NB4 (cell line): ENCODE data around the gene IL11.
A peak's percentile ranks its signal among the peaks of the same experiment; 100 is the strongest.

Experiments
- POLR2A ChIP-seq: IDR thresholded peaks from 2 replicates; pipeline ENCODE4 v1.6.1; 2011; ENCODE audit warnings: mild to moderate bottlenecking; ENCODE audit not compliant: insufficient read length; ENCODE audit errors: extremely low read depth
- TF ChIP-seq, protein P1 (sequence below): IDR thresholded peaks from one replicate; pipeline ENCODE4 v1.5.1; 2012; ENCODE audit warnings: low read depth, low read length

DNA sequence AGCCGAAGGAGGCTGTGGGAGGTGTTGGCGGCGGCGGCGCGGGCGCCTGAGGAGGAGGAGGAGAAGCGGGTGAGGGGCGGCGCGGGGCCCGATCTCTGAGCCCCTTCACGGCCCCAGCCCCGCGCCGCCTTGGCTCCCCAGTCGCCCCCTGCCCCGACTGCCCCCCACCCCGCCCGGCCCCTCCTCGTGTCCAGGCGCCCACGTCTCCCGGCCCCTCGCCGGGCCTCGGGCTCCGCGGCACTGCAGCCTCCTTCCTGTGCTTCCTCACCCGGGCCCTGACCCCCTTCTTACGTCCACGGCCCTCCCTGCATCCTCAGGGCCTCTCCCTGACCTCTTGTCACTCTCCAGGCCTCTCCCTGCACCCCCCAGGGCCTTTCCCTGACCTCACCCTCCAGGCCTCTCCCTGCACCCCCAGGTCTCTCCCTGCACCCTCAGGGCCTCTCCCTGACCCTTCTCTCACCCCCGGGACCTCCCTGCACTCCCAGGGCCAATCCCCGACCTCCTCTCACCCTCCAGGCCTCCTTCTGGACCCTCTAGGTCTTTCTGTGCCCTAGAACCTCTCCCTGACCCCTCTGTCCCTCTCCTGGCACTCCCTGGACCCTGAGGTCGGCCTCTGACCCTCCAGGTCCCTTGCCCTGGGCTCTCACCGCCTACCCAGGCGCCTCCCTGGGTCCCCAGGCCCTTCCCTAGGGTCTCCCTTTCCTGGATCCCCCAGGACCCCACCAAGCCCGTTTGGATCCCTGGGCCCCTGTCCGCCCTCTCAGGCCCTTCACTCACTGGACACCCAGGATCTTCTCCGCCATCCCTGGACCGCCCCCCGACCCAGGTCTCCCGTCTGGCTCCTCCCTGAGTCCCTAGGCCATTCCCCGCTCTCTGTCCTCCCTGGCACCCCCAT lies 30.1 kb downstream of the IL11 start:
- TF ChIP-seq, protein P1, sequence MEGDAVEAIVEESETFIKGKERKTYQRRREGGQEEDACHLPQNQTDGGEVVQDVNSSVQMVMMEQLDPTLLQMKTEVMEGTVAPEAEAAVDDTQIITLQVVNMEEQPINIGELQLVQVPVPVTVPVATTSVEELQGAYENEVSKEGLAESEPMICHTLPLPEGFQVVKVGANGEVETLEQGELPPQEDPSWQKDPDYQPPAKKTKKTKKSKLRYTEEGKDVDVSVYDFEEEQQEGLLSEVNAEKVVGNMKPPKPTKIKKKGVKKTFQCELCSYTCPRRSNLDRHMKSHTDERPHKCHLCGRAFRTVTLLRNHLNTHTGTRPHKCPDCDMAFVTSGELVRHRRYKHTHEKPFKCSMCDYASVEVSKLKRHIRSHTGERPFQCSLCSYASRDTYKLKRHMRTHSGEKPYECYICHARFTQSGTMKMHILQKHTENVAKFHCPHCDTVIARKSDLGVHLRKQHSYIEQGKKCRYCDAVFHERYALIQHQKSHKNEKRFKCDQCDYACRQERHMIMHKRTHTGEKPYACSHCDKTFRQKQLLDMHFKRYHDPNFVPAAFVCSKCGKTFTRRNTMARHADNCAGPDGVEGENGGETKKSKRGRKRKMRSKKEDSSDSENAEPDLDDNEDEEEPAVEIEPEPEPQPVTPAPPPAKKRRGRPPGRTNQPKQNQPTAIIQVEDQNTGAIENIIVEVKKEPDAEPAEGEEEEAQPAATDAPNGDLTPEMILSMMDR = no peak
- TF ChIP-seq POLR2A = peak; percentile 54
